Endothelial cell of umbilical vein (primary cell): ENCODE results near the gene PTTG1. TPM values are rescaled to one million over a fixed set of nuclear protein-coding genes. Genes with fewer than 3 reads are reported as not detected.

Experiments
- BruUV-seq: library from RNA; stranded (reverse); fragments of 400-500 nt; replicated peaks from 2 replicates; lab custom pipeline; 2021; lab: Mats Ljungman, UMichigan
- CTCF ChIA-PET: fragments of 300-600, 350-600 bp; sonication (Branson Sonifier 250); formaldehyde crosslinking; loops from one replicate; lab custom pipeline; 2021; ENCODE audit warnings: antibody characterized with exemption, inconsistent platforms; lab: Charles Lee
- POLR2A ChIA-PET: fragments of 300-600, 350-600 bp; sonication (Branson Sonifier 250); formaldehyde crosslinking; loops from one replicate; lab custom pipeline; 2021; ENCODE audit warnings: antibody characterized with exemption, inconsistent platforms; lab: Charles Lee
- DNase-seq: peaks from one replicate; pipeline ENCODE4 v3.0.0-alpha.2; 2011; ENCODE audit warnings: low read depth, low spot score
- FAIRE-seq: peaks from 2 replicates; lab custom pipeline; 2011; peaks lifted over from hg19 to GRCh38; lab: Jason Lieb, UNC
- H2AFZ ChIP-seq: 2 replicates; pipeline ENCODE4 v1.6.0; 2012; ENCODE audit warnings: low read depth, low read length, control low read depth, inconsistent platforms
- H3K27ac ChIP-seq: 2 replicates; pipeline ENCODE4 v1.5.1; 2011; ENCODE audit warnings: low read depth, mild to moderate bottlenecking, control low read depth, low read length, moderate library complexity; ENCODE audit not compliant: insufficient read depth
- H3K27me3 ChIP-seq, 2 experiments: 2 replicates each; pipeline versions ENCODE4 v1.6.0 to v1.6.1; 2011; ENCODE audit warnings: low read length in 2 of 2, mixed read lengths in 1 of 2; ENCODE audit not compliant: control insufficient read depth in 2 of 2, insufficient read depth in 2 of 2
- H3K36me3 ChIP-seq, 2 experiments: 2 replicates in 1 of 2; 3 replicates in 1 of 2; pipeline ENCODE4 v1.5.1; 2011; ENCODE audit warnings: low read length in 2 of 2, mild to moderate bottlenecking in 1 of 2, moderate library complexity in 1 of 2; ENCODE audit not compliant: control insufficient read depth in 2 of 2, insufficient read depth in 2 of 2; ENCODE audit errors: extremely low read depth in 1 of 2
- H3K4me1 ChIP-seq: 3 replicates; pipeline ENCODE4 v1.5.1; 2011; ENCODE audit warnings: mild to moderate bottlenecking, low read length; ENCODE audit not compliant: control insufficient read depth, insufficient read depth; ENCODE audit errors: extremely low read depth
- H3K4me2 ChIP-seq: 2 replicates; pipeline ENCODE4 v1.6.1; 2011; ENCODE audit warnings: low read length, control low read depth, mixed read lengths; ENCODE audit not compliant: insufficient read depth
- H3K4me3 ChIP-seq, 3 experiments: fragments of 200-600 bp in 1 of 3; sonication (generic), shearing (Covaris generic) in 1 of 3; replicated peaks in 1 of 3; 2 replicates each; pipeline ENCODE4 v1.5.1; 2011 to 2016; ENCODE audit warnings: control low read depth in 3 of 3, low read length in 3 of 3, mild to moderate bottlenecking in 2 of 3, inconsistent platforms in 1 of 3, low read depth in 1 of 3, moderate library complexity in 1 of 3; ENCODE audit not compliant: insufficient read depth in 1 of 3
- H3K79me2 ChIP-seq: 2 replicates; pipeline ENCODE4 v1.6.0; 2012; ENCODE audit warnings: low read length, inconsistent platforms; ENCODE audit not compliant: control insufficient read depth, insufficient read depth
- H3K9ac ChIP-seq: replicated peaks from 2 replicates; pipeline ENCODE3; 2011; ENCODE audit warnings: low read length, control low read depth; ENCODE audit not compliant: insufficient read depth; ENCODE audit errors: extremely low read depth
- H3K9me1 ChIP-seq: replicated peaks from 3 replicates; pipeline ENCODE4 v1.6.0; 2011; ENCODE audit warnings: mild to moderate bottlenecking, low read length; ENCODE audit not compliant: control insufficient read depth, insufficient read depth; ENCODE audit errors: extremely low read depth
- H3K9me3 ChIP-seq: replicated peaks from 2 replicates; pipeline ENCODE4 v1.5.1; 2012; ENCODE audit warnings: low read length, inconsistent platforms; ENCODE audit not compliant: control insufficient read depth, insufficient read depth
- H4K20me1 ChIP-seq: replicated peaks from 2 replicates; pipeline ENCODE3; 2011; ENCODE audit warnings: mild to moderate bottlenecking, low read length; ENCODE audit not compliant: control insufficient read depth, insufficient read depth; ENCODE audit errors: extremely low read depth
- EZH2 ChIP-seq: IDR thresholded peaks from 2 replicates; pipeline ENCODE4 v1.6.1; 2012; ENCODE audit warnings: borderline replicate concordance, low read depth, mild to moderate bottlenecking, moderate library complexity, low read length, inconsistent platforms; ENCODE audit not compliant: severe bottlenecking
- FOS ChIP-seq: IDR thresholded peaks from 2 replicates; pipeline ENCODE4 v1.6.1; 2011; ENCODE audit warnings: mild to moderate bottlenecking, low read length, moderate library complexity, borderline replicate concordance; ENCODE audit not compliant: insufficient read depth
- GATA2 ChIP-seq: IDR thresholded peaks from 2 replicates; pipeline ENCODE4 v1.7.0; 2011; ENCODE audit warnings: low read depth, mild to moderate bottlenecking, moderate library complexity, mixed read lengths, low read length; ENCODE audit not compliant: insufficient read length, insufficient read depth
- JUN ChIP-seq: IDR thresholded peaks from 2 replicates; pipeline ENCODE4 v1.6.1; 2011; ENCODE audit warnings: borderline replicate concordance, low read depth; ENCODE audit not compliant: insufficient read length, insufficient read depth
- MYC ChIP-seq: IDR thresholded peaks from one replicate; pipeline ENCODE4 v1.6.1; 2011; ENCODE audit warnings: mild to moderate bottlenecking, low read depth, low read length
- POLR2A ChIP-seq: IDR thresholded peaks from 2 replicates; pipeline ENCODE4 v1.6.1; 2012; ENCODE audit warnings: low read depth, mild to moderate bottlenecking, control low read depth, low read length
- POLR2AphosphoS5 ChIP-seq: IDR thresholded peaks from 2 replicates; pipeline ENCODE4 v1.6.1; 2012; ENCODE audit warnings: low read depth, mild to moderate bottlenecking, control low read depth, low read length, moderate library complexity; ENCODE audit not compliant: insufficient read depth
- dilution Hi-C: fragments of 300-500 bp; cut with MboI; formaldehyde crosslinking; loops from one replicate; pipeline ENCODE4 v1.15.0; 2019; ENCODE audit warnings: low sequenced_read_pairs; ENCODE audit not compliant: extremely low pct_ligation_motif_present
- intact Hi-C: fragments of 100-400 bp; cut with micrococcal nuclease; formaldehyde crosslinking; loops from one replicate; pipeline ENCODE4 v1.10.0; 2022
- polyA plus RNA-seq, 4 experiments: library from polyadenylated mRNA; depleted of rRNA in 3 of 4; stranded (reverse) in 3 of 4; unstranded in 1 of 4; fragments of >200 nt; gene quantifications; 2 replicates each; pipeline versions ENCODE4 v1.2.1 to v1.2.3, GENCODE V29; 2011 to 2012; ENCODE audit warnings: missing spikeins in 1 of 4
- total RNA-seq: library from RNA; stranded (reverse); gene quantifications from 2 replicates; pipeline ENCODE4 v1.2.3, GENCODE V29; 2021
- TF ChIP-seq, protein P1 (sequence below), 2 donors: IDR thresholded peaks; 1 replicate in 1 of 2; 2 replicates in 1 of 2; pipeline ENCODE4 v1.5.1; 2011; ENCODE audit warnings: low read length in 2 of 2, mild to moderate bottlenecking in 2 of 2, moderate library complexity in 2 of 2, control low read depth in 1 of 2, inconsistent platforms in 1 of 2, low read depth in 1 of 2; ENCODE audit not compliant: insufficient read depth in 1 of 2; ENCODE audit errors: extremely low read depth in 1 of 2
- TF ChIP-seq, protein P2 (sequence below): IDR thresholded peaks from 2 replicates; pipeline ENCODE4 v1.6.1; 2011; ENCODE audit not compliant: insufficient read depth, insufficient read length

Gene PTTG1
- total and polyA plus RNA-seq, 2 donors (not counting 3 experiments of a cell fraction or from before 2014, with no cell fraction given), result 140 to 157 TPM

DNA sequence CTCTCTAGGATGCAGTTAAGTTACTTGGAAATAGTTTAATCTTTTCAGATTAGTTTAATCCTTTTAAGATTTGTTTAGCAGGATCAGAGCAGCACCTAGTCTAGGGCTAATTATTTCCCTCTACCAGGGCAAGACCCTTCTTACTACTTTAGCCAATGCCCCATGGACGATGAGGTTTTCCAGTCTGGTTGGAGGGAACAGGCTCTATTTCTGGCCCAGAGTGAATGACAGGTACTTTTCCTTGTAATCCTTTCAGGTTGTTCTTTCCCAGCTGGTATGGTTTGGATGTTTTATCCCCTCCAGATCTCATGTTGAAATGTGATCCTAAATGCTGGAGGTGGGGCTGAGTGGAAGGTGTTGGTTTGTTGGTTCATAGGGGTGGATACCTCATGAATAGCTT, 27.2 kb downstream of the PTTG1 start:
- intact Hi-C loops, result no loop called here
- no peaks in the 10 kb centered on the region for H3K9me3 ChIP-seq
- H2AFZ ChIP-seq, result no peak overlapping the region
- H3K4me3 ChIP-seq, result no peak overlapping the region
- FAIRE-seq, result no peak
- no peak overlapping the region for H3K27ac ChIP-seq
- no peaks in the 10 kb centered on the region for H3K36me3 ChIP-seq
- peaks cover 39% of the 10 kb centered on the region for H3K4me1 ChIP-seq
- no peaks in the 10 kb centered on the region for H3K79me2 ChIP-seq
- TF ChIP-seq POLR2A (no peak), MYC (no peak), FOS (no peak), EZH2 (no peak), JUN (no peak), GATA2 (no peak), POLR2AphosphoS5 (no peak)
- TF ChIP-seq, protein P1, sequence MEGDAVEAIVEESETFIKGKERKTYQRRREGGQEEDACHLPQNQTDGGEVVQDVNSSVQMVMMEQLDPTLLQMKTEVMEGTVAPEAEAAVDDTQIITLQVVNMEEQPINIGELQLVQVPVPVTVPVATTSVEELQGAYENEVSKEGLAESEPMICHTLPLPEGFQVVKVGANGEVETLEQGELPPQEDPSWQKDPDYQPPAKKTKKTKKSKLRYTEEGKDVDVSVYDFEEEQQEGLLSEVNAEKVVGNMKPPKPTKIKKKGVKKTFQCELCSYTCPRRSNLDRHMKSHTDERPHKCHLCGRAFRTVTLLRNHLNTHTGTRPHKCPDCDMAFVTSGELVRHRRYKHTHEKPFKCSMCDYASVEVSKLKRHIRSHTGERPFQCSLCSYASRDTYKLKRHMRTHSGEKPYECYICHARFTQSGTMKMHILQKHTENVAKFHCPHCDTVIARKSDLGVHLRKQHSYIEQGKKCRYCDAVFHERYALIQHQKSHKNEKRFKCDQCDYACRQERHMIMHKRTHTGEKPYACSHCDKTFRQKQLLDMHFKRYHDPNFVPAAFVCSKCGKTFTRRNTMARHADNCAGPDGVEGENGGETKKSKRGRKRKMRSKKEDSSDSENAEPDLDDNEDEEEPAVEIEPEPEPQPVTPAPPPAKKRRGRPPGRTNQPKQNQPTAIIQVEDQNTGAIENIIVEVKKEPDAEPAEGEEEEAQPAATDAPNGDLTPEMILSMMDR (IDR thresholded peaks at IDR 0.05; ENCODE audit: extremely low read depth in 1 of 2, insufficient read depth in 1 of 2, low read depth in 1 of 2, low read length in 2 of 2), result no peak
- TF ChIP-seq, protein P2, sequence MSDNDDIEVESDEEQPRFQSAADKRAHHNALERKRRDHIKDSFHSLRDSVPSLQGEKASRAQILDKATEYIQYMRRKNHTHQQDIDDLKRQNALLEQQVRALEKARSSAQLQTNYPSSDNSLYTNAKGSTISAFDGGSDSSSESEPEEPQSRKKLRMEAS, result no peak
- POLR2A ChIA-PET, result interaction anchor here (1.1 kb wide), 1 partner anchor 15 kb away, joined by 3 read pairs; no protein-coding TSS in a partner anchor
- no peak for DNase-seq
- CTCF ChIA-PET, result interaction anchor here (1.5 to 3.4 kb wide), 2 partner anchors 10 to 12 kb away, joined by 4 to 18 read pairs; no protein-coding TSS in a partner anchor
- dilution Hi-C loops, result no loop called here
- H3K9ac ChIP-seq, result no peak overlapping the region
- BruUV-seq, result no TSS peak
- H3K4me2 ChIP-seq, result no peak overlapping the region
- H3K9me1 ChIP-seq, result no peaks in the 10 kb centered on the region
- no peaks in the 10 kb centered on the region for H3K27me3 ChIP-seq
- no peaks in the 10 kb centered on the region for H4K20me1 ChIP-seq
